ENCODE measurements around the gene NUCB1. TPM values are rescaled to one million over a fixed set of nuclear protein-coding genes. Genes with fewer than 3 reads are reported as not detected.
A peak's percentile ranks its signal among the peaks of the same experiment; 100 is the strongest.

Gene NUCB1
- total and polyA plus RNA-seq, 7 experiments from 2014 or later = 70.5 to 252 (median 142) TPM

GRCh38 chr19:48859711-48860572, 40.2 kb upstream of the NUCB1 start:
- no peaks in the 10 kb centered on the region for H3K9me3 ChIP-seq (ENCODE audit: control insufficient read depth in 2 of 3, low read length in 3 of 3)
- Mint-ChIP-seq H3K4me1 (peaks cover 0 to 8% (median 0%) of the 10 kb centered on the region in 7 donors), H3K36me3 (no peaks in the 10 kb centered on the region), H3K4me3 (peak overlapping the region in 9 of 10 donors; percentile 25 to 99 (median 90)), H3K27me3 (no peaks in the 10 kb centered on the region), H3K27ac (peak overlapping the region in 3 of 9 donors; percentile 27 to 78 (median 75)), H3K9me3 (no peaks in the 10 kb centered on the region)
- no peaks in the 10 kb centered on the region for H3K27me3 ChIP-seq (ENCODE audit: control insufficient read depth in 2 of 2, insufficient read depth in 2 of 2, low read length in 2 of 2)
- H3K4me1 ChIP-seq (ENCODE audit: control insufficient read depth in 2 of 2, insufficient read depth in 2 of 2, low read length in 2 of 2) = no peaks in the 10 kb centered on the region
- H3K27ac ChIP-seq (ENCODE audit: low read depth, low read length) = peak overlapping the region; percentile 56
- peak overlapping the region; percentile 48 for H3K4me3 ChIP-seq (ENCODE audit: low read length)
- intact Hi-C loops (cut with micrococcal nuclease) = loop anchor here in 1 of 2 donors (2.0 kb wide), 1 partner anchor 105 kb away; the partner anchor contains the start of gene FTL
- H3K36me3 ChIP-seq (ENCODE audit: control insufficient read depth in 2 of 3, insufficient read depth in 3 of 3, low read length in 3 of 3) = no peaks in the 10 kb centered on the region
- no peak for DNase-seq
- ChIA-PET POLR2A (interaction anchor here (0.6 to 0.9 kb wide), 2 partner anchors 26 to 105 kb away, joined by 3 to 5 read pairs; partner anchors contain the start of gene FTL), CTCF (no interaction called here)
- peak; percentile 46 for ATAC-seq

DNA sequence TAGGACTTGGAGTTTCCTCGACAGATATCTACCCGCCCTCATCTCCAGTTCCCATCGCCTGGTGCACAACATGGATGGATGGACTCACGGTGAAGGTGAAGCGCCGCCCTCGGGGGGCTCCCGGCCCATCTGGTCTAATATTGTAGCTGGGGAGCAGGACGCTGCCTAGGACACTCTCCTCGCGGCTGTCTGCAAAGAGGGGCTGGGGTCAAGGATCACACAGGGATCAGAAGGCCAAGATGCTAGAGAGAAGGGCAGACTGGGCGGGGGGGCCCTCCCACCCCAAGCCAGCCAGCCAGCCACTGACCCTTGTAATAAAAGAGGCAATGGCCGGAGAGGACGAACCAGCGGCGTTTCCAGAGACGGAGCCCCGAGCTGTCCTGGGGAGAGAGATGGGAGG, 38.8 kb upstream of the NUCB1 start:
- no peak overlapping the region for H3K27ac ChIP-seq (ENCODE audit: low read depth, low read length)
- H3K27ac Mint-ChIP-seq = peak overlapping the region in 1 of 9 donors; percentile 11
- peak overlapping the region in 1 of 10 donors; percentile 59 for H3K4me3 Mint-ChIP-seq
- ChIA-PET POLR2A (interaction anchor here (0.9 kb wide), 1 partner anchor 11 kb away, joined by 5 read pairs; the partner anchor contains the start of gene PPP1R15A), CTCF (no interaction called here)
- H3K4me3 ChIP-seq (ENCODE audit: low read length) = no peak overlapping the region
- peaks cover 0 to 8% (median 0%) of the 10 kb centered on the region in 7 donors for H3K4me1 Mint-ChIP-seq
- ATAC-seq = no peak
- no peaks in the 10 kb centered on the region for H3K9me3 Mint-ChIP-seq
- no peaks in the 10 kb centered on the region for H3K36me3 Mint-ChIP-seq
- no peaks in the 10 kb centered on the region for H3K36me3 ChIP-seq (ENCODE audit: control insufficient read depth in 2 of 3, insufficient read depth in 3 of 3, low read length in 3 of 3)
- no peaks in the 10 kb centered on the region for H3K27me3 ChIP-seq (ENCODE audit: control insufficient read depth in 2 of 2, insufficient read depth in 2 of 2, low read length in 2 of 2)
- no peaks in the 10 kb centered on the region for H3K4me1 ChIP-seq (ENCODE audit: control insufficient read depth in 2 of 2, insufficient read depth in 2 of 2, low read length in 2 of 2)
- no peaks in the 10 kb centered on the region for H3K9me3 ChIP-seq (ENCODE audit: control insufficient read depth in 2 of 3, low read length in 3 of 3)
- intact Hi-C loops (cut with micrococcal nuclease) = no loop called here
- no peak for DNase-seq
- H3K27me3 Mint-ChIP-seq = peaks cover 0 to 3% (median 0%) of the 10 kb centered on the region in 5 donors

DNA sequence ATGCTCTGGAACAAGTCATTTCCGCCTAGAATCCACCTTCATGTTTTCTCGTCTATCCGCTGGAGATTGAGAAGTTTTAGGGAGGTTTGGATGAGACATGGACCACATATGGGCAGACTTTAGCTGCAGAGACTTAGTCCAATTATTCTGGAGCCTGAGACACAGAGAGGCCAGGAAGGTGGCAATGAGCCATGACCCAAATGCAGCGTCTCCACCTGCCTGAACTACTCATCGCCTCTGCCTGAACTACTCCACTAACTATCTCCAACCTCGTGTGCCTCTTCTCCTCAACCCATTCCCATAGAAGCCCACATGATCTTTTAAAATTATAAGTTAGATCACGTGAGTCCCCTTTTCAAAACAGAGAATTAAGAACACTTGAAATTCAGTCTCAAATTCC, 37.3 kb upstream of the NUCB1 start:
- Mint-ChIP-seq H3K27ac (no peak overlapping the region), H3K27me3 (peaks cover 0 to 9% (median 0%) of the 10 kb centered on the region in 5 donors), H3K9me3 (no peaks in the 10 kb centered on the region), H3K4me3 (no peak overlapping the region), H3K36me3 (no peaks in the 10 kb centered on the region), H3K4me1 (peaks cover 0 to 8% (median 0%) of the 10 kb centered on the region in 7 donors)
- Histone ChIP-seq H3K9me3 (ENCODE audit: control insufficient read depth in 2 of 3, low read length in 3 of 3) (no peaks in the 10 kb centered on the region), H3K27ac (ENCODE audit: low read depth, low read length) (no peak overlapping the region), H3K27me3 (ENCODE audit: control insufficient read depth in 2 of 2, insufficient read depth in 2 of 2, low read length in 2 of 2) (no peaks in the 10 kb centered on the region), H3K4me1 (ENCODE audit: control insufficient read depth in 2 of 2, insufficient read depth in 2 of 2, low read length in 2 of 2) (no peaks in the 10 kb centered on the region), H3K36me3 (ENCODE audit: control insufficient read depth in 2 of 3, insufficient read depth in 3 of 3, low read length in 3 of 3) (no peaks in the 10 kb centered on the region), H3K4me3 (ENCODE audit: low read length) (no peak overlapping the region)
- ATAC-seq = no peak
- intact Hi-C loops (cut with micrococcal nuclease) = no loop called here
- no peak for DNase-seq
- ChIA-PET CTCF (no interaction called here), POLR2A (no interaction called here)

GRCh38 chr19:48866692-48867091, 33.4 kb upstream of the NUCB1 start:
- no peaks in the 10 kb centered on the region for H3K9me3 Mint-ChIP-seq
- CTCF ChIA-PET = interaction anchor here (0.6 kb wide), 2 partner anchors 26 to 1455 kb away, joined by 3 to 4 read pairs; no protein-coding TSS in a partner anchor
- peaks cover 0 to 14% (median 0%) of the 10 kb centered on the region in 5 donors for H3K27me3 Mint-ChIP-seq
- DNase-seq (no peak), ATAC-seq (no peak)
- Histone ChIP-seq H3K27me3 (ENCODE audit: control insufficient read depth in 2 of 2, insufficient read depth in 2 of 2, low read length in 2 of 2) (no peaks in the 10 kb centered on the region), H3K27ac (ENCODE audit: low read depth, low read length) (no peak overlapping the region), H3K36me3 (ENCODE audit: control insufficient read depth in 2 of 3, insufficient read depth in 3 of 3, low read length in 3 of 3) (no peaks in the 10 kb centered on the region), H3K4me3 (ENCODE audit: low read length) (no peak overlapping the region), H3K9me3 (ENCODE audit: control insufficient read depth in 2 of 3, low read length in 3 of 3) (no peaks in the 10 kb centered on the region), H3K4me1 (ENCODE audit: control insufficient read depth in 2 of 2, insufficient read depth in 2 of 2, low read length in 2 of 2) (peaks cover 0 to under 1% of the 10 kb centered on the region in 2 donors)
- peaks cover 0 to 6% (median 0%) of the 10 kb centered on the region in 7 donors for H3K4me1 Mint-ChIP-seq
- POLR2A ChIA-PET = interaction anchor here (1.1 kb wide), 1 partner anchor 15 kb away, joined by 3 read pairs; no protein-coding TSS in a partner anchor
- peak overlapping the region in 1 of 9 donors; percentile 20 for H3K27ac Mint-ChIP-seq
- intact Hi-C loops (cut with micrococcal nuclease) = no loop called here
- no peak overlapping the region for H3K4me3 Mint-ChIP-seq
- H3K36me3 Mint-ChIP-seq = no peaks in the 10 kb centered on the region

DNA sequence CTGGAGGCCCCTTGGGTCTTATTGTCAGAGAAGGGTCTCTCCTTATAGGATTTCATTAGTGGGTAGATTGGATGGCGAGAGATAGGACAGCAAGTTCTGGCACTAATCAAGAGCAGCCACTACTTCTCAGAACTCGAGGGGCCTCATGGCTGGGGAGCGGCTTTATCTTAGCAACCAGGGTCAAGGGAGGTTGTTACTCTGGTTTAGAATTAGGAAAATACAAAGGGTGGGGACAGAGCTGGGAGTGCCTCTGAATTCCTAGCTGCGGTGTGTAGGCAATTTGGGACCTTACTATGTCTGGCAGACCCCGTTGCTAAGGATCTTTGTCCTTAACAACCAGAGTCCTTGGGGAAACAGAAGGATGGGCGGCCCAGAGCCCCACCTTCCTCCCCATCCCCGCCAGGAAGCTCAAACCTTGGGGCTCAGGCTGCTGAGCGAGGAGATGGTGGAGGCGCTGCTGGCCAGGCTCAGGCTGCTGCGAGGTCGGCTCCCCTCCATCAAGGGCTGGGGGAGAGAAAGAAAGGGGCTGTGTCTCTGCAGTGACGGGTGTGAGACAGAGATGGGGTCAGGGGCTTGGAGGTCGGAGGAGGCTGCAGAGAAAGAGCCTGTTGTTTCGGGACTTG, 32.9 kb upstream of the NUCB1 start:
- ChIA-PET POLR2A (no interaction called here), CTCF (no interaction called here)
- DNase-seq (no peak), ATAC-seq (no peak)
- peaks cover 0 to 1% (median 0%) of the 10 kb centered on the region in 11 donors for H3K9me3 Mint-ChIP-seq
- Histone ChIP-seq H3K4me3 (ENCODE audit: low read length) (no peak overlapping the region), H3K36me3 (ENCODE audit: control insufficient read depth in 2 of 3, insufficient read depth in 3 of 3, low read length in 3 of 3) (peaks cover 0 to under 1% (median 0%) of the 10 kb centered on the region in 3 experiments), H3K4me1 (ENCODE audit: control insufficient read depth in 2 of 2, insufficient read depth in 2 of 2, low read length in 2 of 2) (peaks cover 0 to 4% of the 10 kb centered on the region in 2 donors), H3K9me3 (ENCODE audit: control insufficient read depth in 2 of 3, low read length in 3 of 3) (no peaks in the 10 kb centered on the region), H3K27ac (ENCODE audit: low read depth, low read length) (no peak overlapping the region), H3K27me3 (ENCODE audit: control insufficient read depth in 2 of 2, insufficient read depth in 2 of 2, low read length in 2 of 2) (no peaks in the 10 kb centered on the region)
- intact Hi-C loops (cut with micrococcal nuclease) = no loop called here
- no peak overlapping the region for H3K4me3 Mint-ChIP-seq
- H3K27ac Mint-ChIP-seq = no peak overlapping the region
- peaks cover 0 to 16% (median 0%) of the 10 kb centered on the region in 5 donors for H3K27me3 Mint-ChIP-seq
- no peaks in the 10 kb centered on the region for H3K36me3 Mint-ChIP-seq
- peaks cover 4 to 8% (median 4%) of the 10 kb centered on the region in 7 donors for H3K4me1 Mint-ChIP-seq

GRCh38 chr19:48867746-48868113, 32.4 kb upstream of the NUCB1 start:
- Mint-ChIP-seq H3K27me3 (peaks cover 0 to 20% (median 0%) of the 10 kb centered on the region in 5 donors), H3K4me1 (peaks cover 5 to 11% (median 6%) of the 10 kb centered on the region in 7 donors), H3K36me3 (peaks cover 0 to 3% (median 0%) of the 10 kb centered on the region in 5 donors), H3K9me3 (peaks cover 0 to 5% (median 0%) of the 10 kb centered on the region in 11 donors), H3K4me3 (no peak overlapping the region), H3K27ac (no peak overlapping the region)
- ChIA-PET CTCF (no interaction called here), POLR2A (no interaction called here)
- no peaks in the 10 kb centered on the region for H3K9me3 ChIP-seq (ENCODE audit: control insufficient read depth in 2 of 3, low read length in 3 of 3)
- intact Hi-C loops (cut with micrococcal nuclease) = no loop called here
- no peaks in the 10 kb centered on the region for H3K27me3 ChIP-seq (ENCODE audit: control insufficient read depth in 2 of 2, insufficient read depth in 2 of 2, low read length in 2 of 2)
- no peak overlapping the region for H3K4me3 ChIP-seq (ENCODE audit: low read length)
- no peak overlapping the region for H3K27ac ChIP-seq (ENCODE audit: low read depth, low read length)
- no peak for ATAC-seq
- peaks cover 0 to 5% (median 0%) of the 10 kb centered on the region in 3 experiments for H3K36me3 ChIP-seq (ENCODE audit: control insufficient read depth in 2 of 3, insufficient read depth in 3 of 3, low read length in 3 of 3)
- H3K4me1 ChIP-seq (ENCODE audit: control insufficient read depth in 2 of 2, insufficient read depth in 2 of 2, low read length in 2 of 2) = peaks cover 0 to 4% of the 10 kb centered on the region in 2 donors
- DNase-seq = no peak

Measured in naive thymus-derived CD4-positive, alpha-beta T cell (primary cell).